H1 (cell line): ENCODE data around the gene THAP4. TPM values are rescaled to one million over a fixed set of nuclear protein-coding genes. Genes with fewer than 3 reads are reported as not detected.

ENCODE experiments used
- CREB1 ChIP-seq: IDR thresholded peaks from 2 replicates; pipeline ENCODE4 v1.6.1; 2012; ENCODE audit warnings: inconsistent platforms
- CTCF ChIP-seq, 3 experiments: IDR thresholded peaks; 1 replicate in 2 of 3; 2 replicates in 1 of 3; pipeline versions ENCODE4 v1.5.1 to v1.6.1; 2011; ENCODE audit warnings: low read length in 3 of 3, mild to moderate bottlenecking in 3 of 3, inconsistent platforms in 2 of 3, low read depth in 1 of 3, moderate library complexity in 1 of 3; ENCODE audit not compliant: insufficient read depth in 1 of 3; ENCODE audit errors: control extremely low read depth in 1 of 3
- KDM1A ChIP-seq: fragments of 200-600, 300-600 bp; sonication (generic); IDR thresholded peaks from 2 replicates; pipeline ENCODE4 v1.7.1; 2016; ENCODE audit warnings: mild to moderate bottlenecking, low read length, borderline replicate concordance
- polyA plus RNA-seq, 7 experiments: library from polyadenylated mRNA; depleted of rRNA in 3 of 7; stranded (reverse) in 5 of 7; unstranded in 2 of 7; fragments of >200 nt in 5 of 7; fragments of 200-250 nt in 2 of 7; gene quantifications; 1 replicate in 5 of 7; 2 replicates in 1 of 7; 4 replicates in 1 of 7; pipeline versions ENCODE4 v1.2.1 to v1.2.3, GENCODE V29; 2011 to 2013; ENCODE audit warnings: missing spikeins in 2 of 7, mixed read lengths in 2 of 7
- total RNA-seq: library from RNA; stranded (reverse); fragmentation: NEBNext Ultra II Directional; extraction: Animal tissue kit (Norgen Biotek cat#: 25700); gene quantifications from 2 replicates; pipeline ENCODE4 v1.2.1, GENCODE V29; 2021

The THAP4 gene
- total and polyA plus RNA-seq, 2 of the 8 experiments (the other 6 are each of a cell fraction or from before 2014, with no cell fraction given), result 78.9 to 83.6 TPM

- TF ChIP-seq CTCF (IDR thresholded peaks at IDR 0.05; ENCODE audit: control extremely low read depth in 1 of 3, insufficient read depth in 1 of 3, low read depth in 1 of 3, low read length in 3 of 3), result no peak; a peak in 1 of 4 replicates
- TF ChIP-seq KDM1A, result no peak
- TF ChIP-seq CREB1, result peak; percentile 97
- TF ChIP-seq, all 59 proteins: peak for 25
Observed at GRCh38 chr2:241637018-241637794, at the start of gene THAP4, which contains the start of gene ATG4B (continued).
